ENCODE measurements around the gene SUPT5H.

The SUPT5H gene

GRCh38 chr19:39498798-39499642 lies 53.6 kb downstream of the SUPT5H start, which contains the start of gene DLL3:
Gene DLL3, plus strand, starts transcription at chr19:39498947. Its CDS starts 28 bp downstream, at chr19:39498975.
- DNase-seq: no peak

- no peak for DNase-seq
These were observed 54.5 kb downstream of the SUPT5H start for GRCh38 chr19:39499932-39500331.

- no peak for DNase-seq
These were observed 55.2 kb downstream of the SUPT5H start for GRCh38 chr19:39500543-39500942.

DNA sequence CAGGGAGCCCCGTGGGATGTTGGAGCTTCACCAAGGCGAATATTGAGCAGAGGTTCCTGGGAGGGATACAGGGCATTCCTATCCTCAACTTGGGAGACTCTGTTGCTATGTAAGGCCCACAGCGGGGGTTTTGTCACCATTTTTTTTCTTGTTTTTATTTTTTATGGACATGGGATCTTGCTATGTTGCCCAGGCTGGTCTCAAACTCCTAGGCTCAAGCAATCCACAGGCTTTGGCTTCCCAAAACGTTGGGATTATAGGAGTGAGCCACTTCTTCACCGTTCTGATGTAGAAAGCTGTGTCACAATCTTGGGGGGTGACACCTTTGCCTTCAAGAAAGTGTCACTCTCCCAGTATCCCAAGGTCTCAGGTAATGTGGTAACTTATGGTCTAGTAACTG lies 56.0 kb downstream of the SUPT5H start:
- no peak for DNase-seq

- DNase-seq: no peak
These were observed 57.4 kb downstream of the SUPT5H start for GRCh38 chr19:39502640-39503417.

DNA sequence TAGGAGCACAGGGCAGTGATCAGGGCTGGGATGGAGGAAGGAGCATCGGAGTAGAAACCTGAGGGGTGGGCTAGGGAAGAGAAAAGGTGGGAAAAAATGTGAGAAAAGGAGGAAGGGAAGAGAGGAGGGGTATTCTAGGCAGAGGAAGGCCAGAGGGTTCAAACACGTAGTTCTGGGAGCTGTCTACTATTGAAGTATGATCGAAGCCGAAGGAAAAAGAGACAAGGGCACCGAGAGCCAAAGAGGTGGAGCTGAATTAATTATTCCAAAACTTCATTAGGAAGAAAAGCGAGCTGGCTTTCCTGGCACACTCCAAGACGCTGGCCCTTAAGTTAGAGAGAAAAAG lies 61.2 kb downstream of the SUPT5H start:
- DNase-seq: no peak

DNA sequence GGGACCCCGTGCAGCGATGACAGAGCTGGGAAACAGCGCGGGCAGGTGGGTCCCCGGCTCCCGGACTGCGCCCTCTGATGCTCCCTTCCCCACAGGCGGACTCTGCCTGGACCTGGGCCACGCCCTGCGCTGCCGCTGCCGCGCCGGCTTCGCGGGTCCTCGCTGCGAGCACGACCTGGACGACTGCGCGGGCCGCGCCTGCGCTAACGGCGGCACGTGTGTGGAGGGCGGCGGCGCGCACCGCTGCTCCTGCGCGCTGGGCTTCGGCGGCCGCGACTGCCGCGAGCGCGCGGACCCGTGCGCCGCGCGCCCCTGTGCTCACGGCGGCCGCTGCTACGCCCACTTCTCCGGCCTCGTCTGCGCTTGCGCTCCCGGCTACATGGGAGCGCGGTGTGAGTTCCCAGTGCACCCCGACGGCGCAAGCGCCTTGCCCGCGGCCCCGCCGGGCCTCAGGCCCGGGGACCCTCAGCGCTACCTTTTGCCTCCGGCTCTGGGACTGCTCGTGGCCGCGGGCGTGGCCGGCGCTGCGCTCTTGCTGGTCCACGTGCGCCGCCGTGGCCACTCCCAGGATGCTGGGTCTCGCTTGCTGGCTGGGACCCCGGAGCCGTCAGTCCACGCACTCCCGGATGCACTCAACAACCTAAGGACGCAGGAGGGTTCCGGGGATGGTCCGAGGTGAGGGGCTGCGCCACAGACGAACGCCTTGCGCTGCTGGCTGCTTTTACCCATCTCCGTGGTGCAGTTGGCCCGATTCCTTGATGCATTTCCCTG lies 61.7 kb downstream of the SUPT5H start:
- no peak for DNase-seq

GRCh38 chr19:39507715-39508364 lies 62.5 kb downstream of the SUPT5H start:
- DNase-seq: no peak

- DNase-seq: no peak
These were observed 63.2 kb downstream of the SUPT5H start for GRCh38 chr19:39508629-39509028.

GRCh38 chr19:39509233-39509632 lies 63.9 kb downstream of the SUPT5H start:
- no peak for DNase-seq

- DNase-seq: no peak
These were observed 67.6 kb downstream of the SUPT5H start for GRCh38 chr19:39512988-39513387.

- no peak for DNase-seq
These were observed 69.6 kb downstream of the SUPT5H start, which contains the start of gene SELENOV for GRCh38 chr19:39514840-39515550. Gene SELENOV, plus strand, starts transcription at chr19:39515139. Its CDS starts 74 bp downstream, at chr19:39515213.

DNA sequence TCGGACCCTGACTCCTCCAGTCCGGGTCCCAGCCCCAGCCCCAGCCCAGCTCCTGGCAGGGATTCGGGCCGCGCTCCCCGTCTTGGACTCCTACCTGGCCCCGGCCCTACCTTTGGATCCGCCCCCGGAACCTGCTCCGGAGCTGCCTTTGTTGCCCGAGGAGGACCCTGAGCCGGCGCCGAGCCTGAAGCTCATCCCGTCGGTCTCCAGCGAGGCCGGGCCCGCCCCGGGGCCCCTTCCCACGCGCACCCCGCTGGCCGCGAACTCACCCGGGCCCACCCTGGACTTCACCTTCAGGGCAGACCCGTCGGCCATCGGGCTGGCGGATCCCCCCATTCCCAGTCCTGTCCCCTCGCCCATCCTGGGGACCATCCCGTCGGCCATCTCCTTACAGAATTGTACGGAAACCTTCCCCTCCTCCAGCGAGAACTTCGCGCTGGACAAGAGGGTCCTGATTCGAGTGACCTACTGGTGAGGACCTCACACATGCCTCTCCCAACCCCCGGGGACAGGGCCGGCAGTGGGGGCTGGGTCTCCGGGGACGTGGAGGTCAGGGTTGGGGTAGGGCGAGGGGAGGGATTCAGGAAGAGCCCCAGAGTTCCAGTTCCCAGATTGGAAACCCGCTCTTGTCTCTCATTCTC lies 70.3 kb downstream of the SUPT5H start:
- DNase-seq: no peak

DNA sequence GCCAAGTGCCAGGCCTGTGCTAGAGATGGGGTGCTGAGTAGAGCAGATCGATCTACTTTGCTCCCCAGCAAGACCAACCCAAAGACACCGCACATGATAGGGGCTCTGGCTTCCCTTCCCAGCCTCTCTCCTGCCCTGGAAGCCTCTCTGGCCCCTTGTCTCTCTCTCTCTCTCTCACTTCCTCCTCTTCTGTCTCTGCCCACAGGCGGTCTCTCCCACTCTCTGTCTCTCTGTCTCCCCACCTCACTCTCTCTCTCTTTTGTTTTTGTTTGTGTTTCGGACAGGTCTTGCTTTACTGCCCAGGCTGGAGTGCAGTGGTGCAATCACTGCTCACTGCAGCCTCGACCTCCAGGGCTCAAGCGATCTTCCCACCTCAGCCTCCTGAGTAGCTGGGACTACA lies 70.9 kb downstream of the SUPT5H start:
- DNase-seq: no peak

DNA sequence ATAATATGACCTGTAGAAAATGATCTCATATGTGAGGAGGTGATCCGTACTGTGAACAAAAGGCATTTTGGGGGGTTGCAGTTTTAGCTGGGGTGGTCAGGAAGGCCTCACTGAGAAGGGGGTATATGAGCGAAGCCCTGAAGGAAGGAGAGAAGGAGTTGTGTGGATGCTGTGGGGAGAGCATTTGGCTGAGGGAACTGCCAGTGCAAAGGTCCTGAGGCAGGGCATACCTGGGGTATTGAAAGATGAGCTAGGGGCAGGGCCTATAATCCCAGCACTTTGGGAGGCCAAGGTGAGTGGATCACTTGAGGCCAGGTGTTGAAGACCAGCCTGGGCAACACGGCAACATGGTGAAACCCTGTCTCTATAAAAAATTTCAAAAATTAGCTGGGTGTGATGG lies 72.0 kb downstream of the SUPT5H start:
- no peak for DNase-seq

- DNase-seq: no peak
These were observed 73.1 kb downstream of the SUPT5H start for GRCh38 chr19:39518458-39518857.

- DNase-seq: no peak
These were observed 73.6 kb downstream of the SUPT5H start for GRCh38 chr19:39518975-39519374.

GRCh38 chr19:39520541-39521484 lies 75.4 kb downstream of the SUPT5H start:
- no peak for DNase-seq

DNA sequence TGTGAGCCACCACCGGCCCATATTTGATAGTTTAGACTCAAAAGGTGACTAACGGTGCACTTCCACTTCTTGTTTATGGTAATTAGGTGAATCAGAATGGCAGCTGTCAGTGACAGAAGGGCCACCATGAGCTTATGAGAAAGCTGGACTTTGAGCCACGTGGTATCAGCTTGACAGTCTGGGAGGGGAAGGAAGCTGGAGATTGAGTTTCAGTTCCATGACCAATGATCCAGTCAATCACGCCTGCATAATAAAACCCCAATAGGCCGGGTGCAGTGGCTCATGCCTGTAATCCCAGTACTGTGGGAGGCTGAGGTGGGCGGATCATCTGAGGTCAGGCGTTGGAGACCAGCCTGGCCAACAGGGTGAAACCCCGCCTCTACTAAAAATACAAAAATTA lies 79.1 kb downstream of the SUPT5H start:
- DNase-seq: no peak

- DNase-seq: no peak
These were observed 79.8 kb downstream of the SUPT5H start for GRCh38 chr19:39525205-39525604.
